Measurements from ENCODE around the gene SNX5. TPM values are rescaled to one million over a fixed set of nuclear protein-coding genes. Genes with fewer than 3 reads are reported as not detected.
A peak's percentile ranks its signal among the peaks of the same experiment; 100 is the strongest.

Gene SNX5
- polyA plus RNA-seq, 1 donor (not counting 4 experiments of a cell fraction or from before 2014, with no cell fraction given), result 187 TPM

DNA sequence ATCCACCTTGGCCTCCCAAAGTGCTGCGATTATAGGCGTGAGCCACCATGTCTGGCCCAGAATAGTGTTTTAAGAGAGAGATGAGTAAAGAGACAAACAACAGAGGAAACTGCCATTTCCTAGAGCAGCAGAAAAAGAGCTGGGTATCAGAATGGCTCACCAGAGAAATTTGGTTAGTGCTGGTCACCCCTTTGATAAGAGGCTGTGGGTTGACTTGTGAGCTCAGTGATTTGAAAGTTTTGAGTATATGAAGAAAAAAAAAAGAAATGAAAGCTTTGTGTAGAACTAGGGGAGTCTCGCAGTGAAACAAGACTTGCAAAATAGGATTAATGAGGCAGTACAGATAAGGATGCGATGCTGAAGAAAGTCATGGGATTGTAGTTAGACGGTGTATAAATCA is 29.9 kb upstream of the SNX5 start:
- H3K9me3 ChIP-seq (ENCODE audit: control insufficient read depth, low read depth, low read length), result no peaks in the 10 kb centered on the region
- no peaks in the 10 kb centered on the region for H3K36me3 ChIP-seq (ENCODE audit: control insufficient read depth in 2 of 2, extremely low read depth in 1 of 2, insufficient read depth in 2 of 2, low read length in 2 of 2)
- H3K27ac ChIP-seq (ENCODE audit: control insufficient read depth, insufficient read depth, low read length), result no peak overlapping the region
- no peaks in the 10 kb centered on the region for H3K9me1 ChIP-seq (ENCODE audit: control insufficient read depth, extremely low read depth, insufficient read depth, low read length)
- no peaks in the 10 kb centered on the region for H3K27me3 ChIP-seq (ENCODE audit: control insufficient read depth, extremely low read depth, insufficient read depth, low read length)
- dilution Hi-C loops (cut with MboI; ENCODE audit: extremely low pct_ligation_motif_present, low sequenced_read_pairs), result no loop called here
- DNase-seq (ENCODE audit: low read depth, low spot score) (no peak), FAIRE-seq (no peak)
- no peak overlapping the region for H3K9ac ChIP-seq (ENCODE audit: control insufficient read depth, extremely low read depth, insufficient read depth, low read length)
- no peak overlapping the region for H3K4me2 ChIP-seq (ENCODE audit: control insufficient read depth, extremely low read depth, insufficient read depth, low read depth, low read length)
- no peaks in the 10 kb centered on the region for H3K79me2 ChIP-seq (ENCODE audit: control insufficient read depth, insufficient read depth, low read length)
- H3K4me3 ChIP-seq (ENCODE audit: control insufficient read depth in 2 of 3, extremely low read depth in 1 of 3, insufficient read depth in 2 of 3, low read depth in 1 of 3, low read length in 3 of 3), result no peak overlapping the region
- H2AFZ ChIP-seq (ENCODE audit: control insufficient read depth, low read length), result no peak overlapping the region
- TF ChIP-seq, protein P1, sequence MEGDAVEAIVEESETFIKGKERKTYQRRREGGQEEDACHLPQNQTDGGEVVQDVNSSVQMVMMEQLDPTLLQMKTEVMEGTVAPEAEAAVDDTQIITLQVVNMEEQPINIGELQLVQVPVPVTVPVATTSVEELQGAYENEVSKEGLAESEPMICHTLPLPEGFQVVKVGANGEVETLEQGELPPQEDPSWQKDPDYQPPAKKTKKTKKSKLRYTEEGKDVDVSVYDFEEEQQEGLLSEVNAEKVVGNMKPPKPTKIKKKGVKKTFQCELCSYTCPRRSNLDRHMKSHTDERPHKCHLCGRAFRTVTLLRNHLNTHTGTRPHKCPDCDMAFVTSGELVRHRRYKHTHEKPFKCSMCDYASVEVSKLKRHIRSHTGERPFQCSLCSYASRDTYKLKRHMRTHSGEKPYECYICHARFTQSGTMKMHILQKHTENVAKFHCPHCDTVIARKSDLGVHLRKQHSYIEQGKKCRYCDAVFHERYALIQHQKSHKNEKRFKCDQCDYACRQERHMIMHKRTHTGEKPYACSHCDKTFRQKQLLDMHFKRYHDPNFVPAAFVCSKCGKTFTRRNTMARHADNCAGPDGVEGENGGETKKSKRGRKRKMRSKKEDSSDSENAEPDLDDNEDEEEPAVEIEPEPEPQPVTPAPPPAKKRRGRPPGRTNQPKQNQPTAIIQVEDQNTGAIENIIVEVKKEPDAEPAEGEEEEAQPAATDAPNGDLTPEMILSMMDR (optimal IDR thresholded peaks at IDR 0.05 in 1 of 3, IDR thresholded peaks at IDR 0.05 in 1 of 3, conservative IDR thresholded peaks at IDR 0.05 in 1 of 3; ENCODE audit: extremely low read depth in 1 of 3, insufficient read depth in 2 of 3, low read length in 3 of 3), result no peak
- no peak for TF ChIP-seq EZH2 (IDR thresholded peaks at IDR 0.05; ENCODE audit: low read length)
- H4K20me1 ChIP-seq (ENCODE audit: control insufficient read depth, extremely low read depth, insufficient read depth, low read length), result no peaks in the 10 kb centered on the region
- H3K4me1 ChIP-seq (ENCODE audit: control insufficient read depth, extremely low read depth, insufficient read depth, low read length), result peaks cover 19% of the 10 kb centered on the region

DNA sequence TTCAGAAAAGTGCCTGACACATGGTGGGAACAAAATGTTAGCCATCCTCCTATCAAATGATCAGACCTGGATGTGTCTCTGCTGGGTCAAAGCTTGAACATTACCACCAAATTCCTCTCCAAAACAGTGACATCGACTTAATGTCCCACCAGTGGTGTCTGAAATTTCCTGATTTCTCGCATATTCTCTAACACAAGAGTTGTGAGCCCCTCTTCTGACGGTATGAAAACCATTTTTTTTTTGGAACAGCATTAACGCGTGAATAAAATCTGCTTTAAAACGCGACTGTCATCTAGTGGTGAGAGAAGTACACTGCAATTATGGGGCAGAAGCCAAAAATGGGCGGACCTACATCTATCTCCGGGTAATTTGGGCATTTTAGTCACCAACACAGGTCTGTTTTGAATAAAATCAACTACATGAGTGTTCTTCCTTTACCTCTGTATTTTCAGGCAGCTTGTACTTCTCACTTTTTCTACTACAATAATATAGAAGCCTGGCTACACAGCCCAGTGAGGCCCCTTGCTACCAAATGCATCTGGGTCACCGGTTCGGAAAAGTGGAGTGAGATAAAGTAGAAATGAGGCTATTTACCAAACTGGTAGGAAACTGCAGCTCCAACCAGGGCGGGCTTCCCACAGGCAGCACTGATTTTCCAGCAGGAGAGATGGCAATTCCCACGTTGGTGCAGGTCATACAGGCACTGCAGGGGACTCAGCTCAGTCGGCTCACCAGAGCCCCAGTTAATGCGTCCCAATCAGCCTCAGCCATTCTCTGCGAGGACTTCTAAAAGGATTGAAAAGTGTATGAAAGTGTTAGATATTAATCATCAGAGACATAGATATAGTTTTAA is 27.6 kb upstream of the SNX5 start:
- no peaks in the 10 kb centered on the region for H4K20me1 ChIP-seq (ENCODE audit: control insufficient read depth, extremely low read depth, insufficient read depth, low read length)
- H3K9me1 ChIP-seq (ENCODE audit: control insufficient read depth, extremely low read depth, insufficient read depth, low read length), result no peaks in the 10 kb centered on the region
- H3K27ac ChIP-seq (ENCODE audit: control insufficient read depth, insufficient read depth, low read length), result no peak overlapping the region
- dilution Hi-C loops (cut with MboI; ENCODE audit: extremely low pct_ligation_motif_present, low sequenced_read_pairs), result no loop called here
- FAIRE-seq (peak; percentile 69), DNase-seq (ENCODE audit: low read depth, low spot score) (peak; percentile 38)
- no peaks in the 10 kb centered on the region for H3K9me3 ChIP-seq (ENCODE audit: control insufficient read depth, low read depth, low read length)
- peak overlapping the region; percentile 38 for H3K4me2 ChIP-seq (ENCODE audit: control insufficient read depth, extremely low read depth, insufficient read depth, low read depth, low read length)
- H3K79me2 ChIP-seq (ENCODE audit: control insufficient read depth, insufficient read depth, low read length), result no peaks in the 10 kb centered on the region
- H3K36me3 ChIP-seq (ENCODE audit: control insufficient read depth in 2 of 2, extremely low read depth in 1 of 2, insufficient read depth in 2 of 2, low read length in 2 of 2), result no peaks in the 10 kb centered on the region
- H2AFZ ChIP-seq (ENCODE audit: control insufficient read depth, low read length), result peak overlapping the region; percentile 62
- H3K4me3 ChIP-seq (ENCODE audit: control insufficient read depth in 2 of 3, extremely low read depth in 1 of 3, insufficient read depth in 2 of 3, low read depth in 1 of 3, low read length in 3 of 3), result no peak overlapping the region
- H3K9ac ChIP-seq (ENCODE audit: control insufficient read depth, extremely low read depth, insufficient read depth, low read length), result no peak overlapping the region
- TF ChIP-seq EZH2 (IDR thresholded peaks at IDR 0.05; ENCODE audit: low read length), result no peak
- TF ChIP-seq, protein P1 (optimal IDR thresholded peaks at IDR 0.05 in 1 of 3, IDR thresholded peaks at IDR 0.05 in 1 of 3, conservative IDR thresholded peaks at IDR 0.05 in 1 of 3; ENCODE audit: extremely low read depth in 1 of 3, insufficient read depth in 2 of 3, low read length in 3 of 3), result peak; percentile 81 to 96 (median 86)
- no peaks in the 10 kb centered on the region for H3K27me3 ChIP-seq (ENCODE audit: control insufficient read depth, extremely low read depth, insufficient read depth, low read length)
- H3K4me1 ChIP-seq (ENCODE audit: control insufficient read depth, extremely low read depth, insufficient read depth, low read length), result peaks cover 10% of the 10 kb centered on the region

All from keratinocyte (primary cell).